Endothelial cell of umbilical vein (primary cell): ENCODE results near the gene APOBEC3G. TPM values are rescaled to one million over a fixed set of nuclear protein-coding genes. Genes with fewer than 3 reads are reported as not detected.

Source experiments
- BruUV-seq: library from RNA; stranded (reverse); fragments of 400-500 nt; replicated peaks from 2 replicates; lab custom pipeline; 2021; lab: Mats Ljungman, UMichigan
- CTCF ChIA-PET: fragments of 300-600, 350-600 bp; sonication (Branson Sonifier 250); formaldehyde crosslinking; loops from one replicate; lab custom pipeline; 2021; ENCODE audit warnings: antibody characterized with exemption, inconsistent platforms; lab: Charles Lee
- POLR2A ChIA-PET: fragments of 300-600, 350-600 bp; sonication (Branson Sonifier 250); formaldehyde crosslinking; loops from one replicate; lab custom pipeline; 2021; ENCODE audit warnings: antibody characterized with exemption, inconsistent platforms; lab: Charles Lee
- DNase-seq: peaks from one replicate; pipeline ENCODE4 v3.0.0-alpha.2; 2011; ENCODE audit warnings: low read depth, low spot score
- FAIRE-seq: peaks from 2 replicates; lab custom pipeline; 2011; peaks lifted over from hg19 to GRCh38; lab: Jason Lieb, UNC
- H2AFZ ChIP-seq: 2 replicates; pipeline ENCODE4 v1.6.0; 2012; ENCODE audit warnings: low read depth, low read length, control low read depth, inconsistent platforms
- H3K27ac ChIP-seq: 2 replicates; pipeline ENCODE4 v1.5.1; 2011; ENCODE audit warnings: low read depth, mild to moderate bottlenecking, control low read depth, low read length, moderate library complexity; ENCODE audit not compliant: insufficient read depth
- H3K27me3 ChIP-seq, 2 experiments: 2 replicates each; pipeline versions ENCODE4 v1.6.0 to v1.6.1; 2011; ENCODE audit warnings: low read length in 2 of 2, mixed read lengths in 1 of 2; ENCODE audit not compliant: control insufficient read depth in 2 of 2, insufficient read depth in 2 of 2
- H3K36me3 ChIP-seq, 2 experiments: 2 replicates in 1 of 2; 3 replicates in 1 of 2; pipeline ENCODE4 v1.5.1; 2011; ENCODE audit warnings: low read length in 2 of 2, mild to moderate bottlenecking in 1 of 2, moderate library complexity in 1 of 2; ENCODE audit not compliant: control insufficient read depth in 2 of 2, insufficient read depth in 2 of 2; ENCODE audit errors: extremely low read depth in 1 of 2
- H3K4me1 ChIP-seq: 3 replicates; pipeline ENCODE4 v1.5.1; 2011; ENCODE audit warnings: mild to moderate bottlenecking, low read length; ENCODE audit not compliant: control insufficient read depth, insufficient read depth; ENCODE audit errors: extremely low read depth
- H3K4me2 ChIP-seq: 2 replicates; pipeline ENCODE4 v1.6.1; 2011; ENCODE audit warnings: low read length, control low read depth, mixed read lengths; ENCODE audit not compliant: insufficient read depth
- H3K4me3 ChIP-seq, 3 experiments: fragments of 200-600 bp in 1 of 3; sonication (generic), shearing (Covaris generic) in 1 of 3; replicated peaks in 1 of 3; 2 replicates each; pipeline ENCODE4 v1.5.1; 2011 to 2016; ENCODE audit warnings: control low read depth in 3 of 3, low read length in 3 of 3, mild to moderate bottlenecking in 2 of 3, inconsistent platforms in 1 of 3, low read depth in 1 of 3, moderate library complexity in 1 of 3; ENCODE audit not compliant: insufficient read depth in 1 of 3
- H3K79me2 ChIP-seq: 2 replicates; pipeline ENCODE4 v1.6.0; 2012; ENCODE audit warnings: low read length, inconsistent platforms; ENCODE audit not compliant: control insufficient read depth, insufficient read depth
- H3K9ac ChIP-seq: replicated peaks from 2 replicates; pipeline ENCODE3; 2011; ENCODE audit warnings: low read length, control low read depth; ENCODE audit not compliant: insufficient read depth; ENCODE audit errors: extremely low read depth
- H3K9me1 ChIP-seq: replicated peaks from 3 replicates; pipeline ENCODE4 v1.6.0; 2011; ENCODE audit warnings: mild to moderate bottlenecking, low read length; ENCODE audit not compliant: control insufficient read depth, insufficient read depth; ENCODE audit errors: extremely low read depth
- H3K9me3 ChIP-seq: replicated peaks from 2 replicates; pipeline ENCODE4 v1.5.1; 2012; ENCODE audit warnings: low read length, inconsistent platforms; ENCODE audit not compliant: control insufficient read depth, insufficient read depth
- H4K20me1 ChIP-seq: replicated peaks from 2 replicates; pipeline ENCODE3; 2011; ENCODE audit warnings: mild to moderate bottlenecking, low read length; ENCODE audit not compliant: control insufficient read depth, insufficient read depth; ENCODE audit errors: extremely low read depth
- CTCF ChIP-seq, 2 donors: IDR thresholded peaks; 1 replicate in 1 of 2; 2 replicates in 1 of 2; pipeline ENCODE4 v1.5.1; 2011; ENCODE audit warnings: low read length in 2 of 2, mild to moderate bottlenecking in 2 of 2, moderate library complexity in 2 of 2, control low read depth in 1 of 2, inconsistent platforms in 1 of 2, low read depth in 1 of 2; ENCODE audit not compliant: insufficient read depth in 1 of 2; ENCODE audit errors: extremely low read depth in 1 of 2
- FOS ChIP-seq: IDR thresholded peaks from 2 replicates; pipeline ENCODE4 v1.6.1; 2011; ENCODE audit warnings: mild to moderate bottlenecking, low read length, moderate library complexity, borderline replicate concordance; ENCODE audit not compliant: insufficient read depth
- JUN ChIP-seq: IDR thresholded peaks from 2 replicates; pipeline ENCODE4 v1.6.1; 2011; ENCODE audit warnings: borderline replicate concordance, low read depth; ENCODE audit not compliant: insufficient read length, insufficient read depth
- MAX ChIP-seq: IDR thresholded peaks from 2 replicates; pipeline ENCODE4 v1.6.1; 2011; ENCODE audit not compliant: insufficient read depth, insufficient read length
- dilution Hi-C: fragments of 300-500 bp; cut with MboI; formaldehyde crosslinking; loops from one replicate; pipeline ENCODE4 v1.15.0; 2019; ENCODE audit warnings: low sequenced_read_pairs; ENCODE audit not compliant: extremely low pct_ligation_motif_present
- intact Hi-C: fragments of 100-400 bp; cut with micrococcal nuclease; formaldehyde crosslinking; loops from one replicate; pipeline ENCODE4 v1.10.0; 2022
- polyA plus RNA-seq, 4 experiments: library from polyadenylated mRNA; depleted of rRNA in 3 of 4; stranded (reverse) in 3 of 4; unstranded in 1 of 4; fragments of >200 nt; gene quantifications; 2 replicates each; pipeline versions ENCODE4 v1.2.1 to v1.2.3, GENCODE V29; 2011 to 2012; ENCODE audit warnings: missing spikeins in 1 of 4
- total RNA-seq: library from RNA; stranded (reverse); gene quantifications from 2 replicates; pipeline ENCODE4 v1.2.3, GENCODE V29; 2021

APOBEC3G gene
- total and polyA plus RNA-seq, 2 donors (not counting 3 experiments of a cell fraction or from before 2014, with no cell fraction given), result 3.6 to 5.1 TPM

GRCh38 chr22:39101226-39101625 lies 24.2 kb downstream of the APOBEC3G start:
- BruUV-seq, result no TSS peak
- TF ChIP-seq MAX, result no peak
- no peak for TF ChIP-seq JUN
- TF ChIP-seq FOS, result no peak
- no peak for TF ChIP-seq CTCF (IDR thresholded peaks at IDR 0.05; ENCODE audit: extremely low read depth in 1 of 2, insufficient read depth in 1 of 2, low read depth in 1 of 2, low read length in 2 of 2)
- H3K4me2 ChIP-seq, result no peak overlapping the region
- intact Hi-C loops (no loop called here), dilution Hi-C loops (no loop called here)
- DNase-seq (no peak), FAIRE-seq (no peak)
- H3K79me2 ChIP-seq, result no peaks in the 10 kb centered on the region
- H3K27me3 ChIP-seq, result peaks cover 2 to 4% of the 10 kb centered on the region in 2 experiments
- ChIA-PET CTCF (interaction anchor here (1.2 kb wide), 1 partner anchor 17 kb away, joined by 3 read pairs; no protein-coding TSS in a partner anchor), POLR2A (no interaction called here)
- H3K27ac ChIP-seq, result no peak overlapping the region
- H3K4me1 ChIP-seq, result no peaks in the 10 kb centered on the region
- no peaks in the 10 kb centered on the region for H3K9me1 ChIP-seq
- no peak overlapping the region for H3K4me3 ChIP-seq
- no peak overlapping the region for H3K9ac ChIP-seq
- H2AFZ ChIP-seq, result no peak overlapping the region
- H3K36me3 ChIP-seq, result no peaks in the 10 kb centered on the region
- H3K9me3 ChIP-seq, result no peaks in the 10 kb centered on the region
- H4K20me1 ChIP-seq, result no peaks in the 10 kb centered on the region

GRCh38 chr22:39103431-39103830 lies 26.4 kb downstream of the APOBEC3G start:
- Histone ChIP-seq H3K79me2 (no peaks in the 10 kb centered on the region), H3K4me1 (no peaks in the 10 kb centered on the region), H3K9me1 (no peaks in the 10 kb centered on the region), H2AFZ (no peak overlapping the region), H3K4me3 (no peak overlapping the region), H4K20me1 (no peaks in the 10 kb centered on the region), H3K9ac (no peak overlapping the region), H3K9me3 (no peaks in the 10 kb centered on the region), H3K27ac (no peak overlapping the region), H3K27me3 (peaks cover 2 to 6% of the 10 kb centered on the region in 2 experiments), H3K4me2 (no peak overlapping the region), H3K36me3 (no peaks in the 10 kb centered on the region)
- no peak for TF ChIP-seq MAX
- no peak for FAIRE-seq
- no peak for DNase-seq
- POLR2A ChIA-PET, result no interaction called here
- CTCF ChIA-PET, result no interaction called here
- intact Hi-C loops, result no loop called here
- no TSS peak for BruUV-seq
- dilution Hi-C loops, result no loop called here
